DOHH2 (cell line): ENCODE measurements around the gene DAP.

ENCODE experiments used
- CTCF ChIP-seq: fragments of 200-600 bp; sonication (generic); IDR thresholded peaks from one replicate; pipeline ENCODE4 v1.5.1; 2014; ENCODE audit warnings: antibody characterized with exemption, mild to moderate bottlenecking, low read depth, low read length; ENCODE audit not compliant: poor library complexity, severe bottlenecking
- EZH2phosphoT487 ChIP-seq: fragments of 200-600 bp; sonication (generic); IDR thresholded peaks from 2 replicates; pipeline ENCODE4 v1.6.1; 2017; ENCODE audit warnings: borderline replicate concordance, mild to moderate bottlenecking, antibody characterized with exemption, low read length, moderate library complexity, mixed read lengths

DNA sequence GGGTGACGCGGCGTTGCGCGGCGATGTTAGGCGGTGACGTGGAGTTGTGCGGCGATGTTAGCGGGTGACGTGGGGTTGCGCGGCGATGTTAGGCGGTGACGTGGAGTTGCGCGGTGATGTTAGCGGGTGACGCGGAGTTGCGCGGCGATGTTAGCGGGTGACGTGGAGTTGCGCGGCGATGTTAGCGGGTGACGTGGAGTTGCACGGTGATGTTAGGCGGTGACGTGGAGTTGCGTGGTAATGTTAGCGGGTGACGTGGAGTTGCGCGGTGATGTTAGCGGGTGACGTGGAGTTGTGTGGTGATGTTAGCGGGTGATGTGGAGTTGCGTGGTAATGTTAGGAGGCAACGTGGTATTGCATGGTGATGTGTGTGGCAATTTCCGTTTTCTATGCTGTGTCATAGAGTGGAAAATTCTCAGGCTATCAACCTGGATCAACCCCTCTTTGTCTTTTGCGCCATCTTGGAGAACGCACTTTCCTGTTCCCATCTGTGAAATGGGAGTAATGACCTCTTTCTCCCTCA is 121.1 kb downstream of the DAP start:
- TF ChIP-seq CTCF: no peak
- no peak for TF ChIP-seq EZH2phosphoT487
